Neural cell (in vitro differentiated cells): ENCODE results near the gene EXOC3L2. TPM values are rescaled to one million over a fixed set of nuclear protein-coding genes. Genes with fewer than 3 reads are reported as not detected.

Experiments
- H2AFZ ChIP-seq: fragments of 200-600, 300-800 bp; sonication (generic), shearing (Covaris generic); 2 replicates; pipeline ENCODE4 v1.6.0; 2014; ENCODE audit warnings: low read depth, mild to moderate bottlenecking, antibody characterized with exemption, low read length, moderate library complexity
- H3F3A ChIP-seq: fragments of 200-600 bp; shearing (Covaris generic); 2 replicates; pipeline ENCODE4 v1.6.1; 2016; ENCODE audit warnings: mild to moderate bottlenecking, moderate library complexity, mixed read lengths, antibody characterized with exemption, low read length; ENCODE audit not compliant: insufficient read depth, poor library complexity, severe bottlenecking
- H3K27ac ChIP-seq: fragments of 200-600, 300-800 bp; sonication (generic), shearing (Covaris generic); 2 replicates; pipeline ENCODE4 v1.5.1; 2014; ENCODE audit warnings: mild to moderate bottlenecking, low read length, moderate library complexity
- H3K27me3 ChIP-seq: fragments of 300-800, 200-600 bp; sonication (generic), shearing (Covaris generic); 2 replicates; pipeline ENCODE4 v1.6.0; 2014; ENCODE audit warnings: mild to moderate bottlenecking, low read depth, low read length, moderate library complexity; ENCODE audit not compliant: insufficient read depth
- H3K36me3 ChIP-seq: fragments of 300-800, 200-600 bp; sonication (generic), shearing (Covaris generic); 2 replicates; pipeline ENCODE4 v1.5.1; 2014; ENCODE audit warnings: mild to moderate bottlenecking, antibody characterized with exemption, low read length, moderate library complexity; ENCODE audit not compliant: insufficient read depth
- H3K4me2 ChIP-seq: fragments of 300-800, 200-600 bp; sonication (generic), shearing (Covaris generic); 2 replicates; pipeline ENCODE4 v1.6.0; 2014; ENCODE audit warnings: mild to moderate bottlenecking, low read length
- H3K4me3 ChIP-seq: fragments of 300-800, 200-600 bp; sonication (generic), shearing (Covaris generic); 2 replicates; pipeline ENCODE4 v1.5.1; 2014; ENCODE audit warnings: mild to moderate bottlenecking, low read length, moderate library complexity
- H3K79me2 ChIP-seq: fragments of 200-600 bp; shearing (Covaris generic); replicated peaks from 2 replicates; pipeline ENCODE4 v1.6.0; 2014; ENCODE audit warnings: mild to moderate bottlenecking, low read length, moderate library complexity; ENCODE audit not compliant: insufficient read depth
- H3K9ac ChIP-seq: fragments of 300-800, 200-600 bp; sonication (generic), shearing (Covaris generic); 2 replicates; pipeline ENCODE4 v1.6.1; 2016; ENCODE audit warnings: mild to moderate bottlenecking, low read length, mixed read lengths
- H3K9me2 ChIP-seq: fragments of 200-600 bp; shearing (Covaris generic); 2 replicates; pipeline ENCODE4 v1.6.1; 2016; ENCODE audit warnings: mild to moderate bottlenecking, low read length, mixed read lengths; ENCODE audit not compliant: insufficient read depth
- H3K9me3 ChIP-seq: fragments of 200-600, 300-800 bp; sonication (generic), shearing (Covaris generic); 2 replicates; pipeline ENCODE4 v1.6.1; 2016; ENCODE audit warnings: mild to moderate bottlenecking, mixed run types, low read length, moderate library complexity, mixed read lengths
- H4K20me1 ChIP-seq: fragments of 200-600 bp; shearing (Covaris generic); 2 replicates; pipeline ENCODE4 v1.6.1; 2016; ENCODE audit warnings: mild to moderate bottlenecking, mixed run types; ENCODE audit not compliant: insufficient read depth
- CTCF ChIP-seq: fragments of 450-650 bp; IDR thresholded peaks from 2 replicates; pipeline ENCODE4 v1.5.1; 2014; ENCODE audit warnings: antibody characterized with exemption, mild to moderate bottlenecking, moderate library complexity; ENCODE audit not compliant: poor library complexity, severe bottlenecking
- EP300 ChIP-seq: fragments of 450-650 bp; conservative IDR thresholded peaks from 2 replicates; pipeline ENCODE4 v1.6.1; 2014; ENCODE audit warnings: antibody characterized with exemption, mild to moderate bottlenecking, moderate library complexity; ENCODE audit not compliant: poor library complexity, severe bottlenecking
- EZH2 ChIP-seq: fragments of 200-600, 300-800 bp; shearing (Covaris generic), sonication (generic); IDR thresholded peaks from 2 replicates; pipeline ENCODE4 v1.6.1; 2014; ENCODE audit warnings: antibody characterized with exemption, low read length, borderline replicate concordance, mild to moderate bottlenecking; ENCODE audit not compliant: insufficient read depth, poor library complexity, severe bottlenecking
- MXI1 ChIP-seq: fragments of 450-650 bp; conservative IDR thresholded peaks from 2 replicates; pipeline ENCODE4 v1.6.1; 2014; ENCODE audit warnings: antibody characterized with exemption, mild to moderate bottlenecking; ENCODE audit not compliant: poor library complexity, severe bottlenecking
- POLR2AphosphoS5 ChIP-seq: IDR thresholded peaks from 2 replicates; pipeline ENCODE4 v1.6.1; 2012
- RAD21 ChIP-seq: fragments of 450-650 bp; conservative IDR thresholded peaks from 2 replicates; pipeline ENCODE4 v1.6.1; 2014; ENCODE audit warnings: antibody characterized with exemption, mild to moderate bottlenecking, moderate library complexity
- SMC3 ChIP-seq: fragments of 450-650 bp; conservative IDR thresholded peaks from 2 replicates; pipeline ENCODE4 v1.6.1; 2014; ENCODE audit warnings: antibody characterized with exemption, mild to moderate bottlenecking, moderate library complexity; ENCODE audit not compliant: poor library complexity
- TAF1 ChIP-seq: IDR thresholded peaks from 2 replicates; pipeline ENCODE4 v1.6.1; 2012; ENCODE audit warnings: low read depth
- polyA plus RNA-seq: library from polyadenylated mRNA; depleted of rRNA; stranded (reverse); fragments of >200 nt; gene quantifications from 2 replicates; pipeline ENCODE4 v1.2.3, GENCODE V29; 2014
- TF ChIP-seq, protein P1 (sequence below): IDR thresholded peaks from 2 replicates; pipeline ENCODE4 v1.6.1; 2012; ENCODE audit warnings: borderline replicate concordance

EXOC3L2 gene
- polyA plus RNA-seq, 1 donor from 2014 or later, result not detected

GRCh38 chr19:45177817-45178261, 67.4 kb downstream of the EXOC3L2 start, which contains the start of gene TRAPPC6A:
TSS of gene TRAPPC6A (minus strand) at chr19:45178237. CDS start at chr19:45178218, 19 bp downstream.
- H2AFZ ChIP-seq, result peak within 1 kb of the TSS; percentile 65
- H3K27ac ChIP-seq, result peak within 1 kb of the TSS; percentile 71
- H3K9me2 ChIP-seq, result no peaks in the 10 kb centered on the region
- peak within 1 kb of the TSS; percentile 84 for H3K4me2 ChIP-seq
- H3K9me3 ChIP-seq, result no peaks in the 10 kb centered on the region
- H3F3A ChIP-seq, result no peaks in the 10 kb centered on the region
- no peaks in the 10 kb centered on the region for H4K20me1 ChIP-seq
- TF ChIP-seq POLR2AphosphoS5, result peak; percentile 88
- TF ChIP-seq, protein P1, sequence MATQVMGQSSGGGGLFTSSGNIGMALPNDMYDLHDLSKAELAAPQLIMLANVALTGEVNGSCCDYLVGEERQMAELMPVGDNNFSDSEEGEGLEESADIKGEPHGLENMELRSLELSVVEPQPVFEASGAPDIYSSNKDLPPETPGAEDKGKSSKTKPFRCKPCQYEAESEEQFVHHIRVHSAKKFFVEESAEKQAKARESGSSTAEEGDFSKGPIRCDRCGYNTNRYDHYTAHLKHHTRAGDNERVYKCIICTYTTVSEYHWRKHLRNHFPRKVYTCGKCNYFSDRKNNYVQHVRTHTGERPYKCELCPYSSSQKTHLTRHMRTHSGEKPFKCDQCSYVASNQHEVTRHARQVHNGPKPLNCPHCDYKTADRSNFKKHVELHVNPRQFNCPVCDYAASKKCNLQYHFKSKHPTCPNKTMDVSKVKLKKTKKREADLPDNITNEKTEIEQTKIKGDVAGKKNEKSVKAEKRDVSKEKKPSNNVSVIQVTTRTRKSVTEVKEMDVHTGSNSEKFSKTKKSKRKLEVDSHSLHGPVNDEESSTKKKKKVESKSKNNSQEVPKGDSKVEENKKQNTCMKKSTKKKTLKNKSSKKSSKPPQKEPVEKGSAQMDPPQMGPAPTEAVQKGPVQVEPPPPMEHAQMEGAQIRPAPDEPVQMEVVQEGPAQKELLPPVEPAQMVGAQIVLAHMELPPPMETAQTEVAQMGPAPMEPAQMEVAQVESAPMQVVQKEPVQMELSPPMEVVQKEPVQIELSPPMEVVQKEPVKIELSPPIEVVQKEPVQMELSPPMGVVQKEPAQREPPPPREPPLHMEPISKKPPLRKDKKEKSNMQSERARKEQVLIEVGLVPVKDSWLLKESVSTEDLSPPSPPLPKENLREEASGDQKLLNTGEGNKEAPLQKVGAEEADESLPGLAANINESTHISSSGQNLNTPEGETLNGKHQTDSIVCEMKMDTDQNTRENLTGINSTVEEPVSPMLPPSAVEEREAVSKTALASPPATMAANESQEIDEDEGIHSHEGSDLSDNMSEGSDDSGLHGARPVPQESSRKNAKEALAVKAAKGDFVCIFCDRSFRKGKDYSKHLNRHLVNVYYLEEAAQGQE, result peak; percentile 50
- no peak for TF ChIP-seq SMC3
- no peaks in the 10 kb centered on the region for H3K27me3 ChIP-seq
- peak within 1 kb of the TSS; percentile 71 for H3K9ac ChIP-seq
- H3K36me3 ChIP-seq, result no peaks in the 10 kb centered on the region
- H3K79me2 ChIP-seq, result no peaks in the 10 kb centered on the region
- H3K4me3 ChIP-seq, result peak within 1 kb of the TSS; percentile 81

DNA sequence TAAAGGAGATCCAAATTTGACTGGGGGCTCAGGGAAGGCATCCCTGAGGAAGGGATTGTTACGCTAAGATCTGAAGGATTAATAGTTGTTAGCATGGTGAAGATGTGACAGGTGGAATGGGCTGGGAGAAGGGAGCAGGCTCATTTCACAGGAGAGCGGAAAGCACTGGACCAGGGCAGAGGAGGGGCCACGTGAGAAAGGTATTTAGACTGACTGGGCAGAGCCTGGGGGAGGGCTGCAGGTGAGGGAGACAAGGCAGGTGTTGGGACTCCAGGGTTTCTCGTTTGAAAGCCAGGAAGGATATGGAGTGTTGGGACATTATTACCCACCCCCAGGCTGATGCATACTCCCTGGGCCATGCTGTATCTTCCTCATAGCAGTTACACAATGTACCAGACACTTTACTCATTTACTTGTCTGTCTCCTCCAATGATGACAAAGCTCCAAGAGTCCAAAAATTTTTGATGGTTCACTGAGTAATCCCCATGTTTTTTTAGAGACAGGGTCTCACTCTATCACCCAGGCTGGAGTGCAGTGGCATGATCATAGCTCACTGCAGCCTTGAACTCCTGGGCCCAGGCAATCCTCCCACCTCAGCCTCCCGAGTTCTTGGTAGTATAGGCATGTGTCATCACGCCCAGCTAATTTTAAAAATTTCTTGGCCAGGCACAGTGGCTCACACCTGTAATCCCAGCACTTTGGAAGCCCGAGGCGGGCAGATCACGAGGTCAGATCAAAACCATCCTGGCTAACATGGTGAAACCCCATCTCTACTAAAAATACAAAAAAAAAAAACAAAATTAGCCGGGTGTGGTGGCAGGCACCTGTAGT, 69.5 kb downstream of the EXOC3L2 start:
- H3F3A ChIP-seq, result no peaks in the 10 kb centered on the region
- H3K4me3 ChIP-seq, result no peak overlapping the region
- H3K4me2 ChIP-seq, result no peak overlapping the region
- TF ChIP-seq POLR2AphosphoS5, result no peak
- TF ChIP-seq TAF1, result no peak
- TF ChIP-seq CTCF, result no peak
- no peak for TF ChIP-seq EZH2
- TF ChIP-seq RAD21, result no peak
- no peak for TF ChIP-seq SMC3
- TF ChIP-seq, protein P1, result no peak
- TF ChIP-seq EP300, result no peak
- TF ChIP-seq MXI1, result no peak
- H3K36me3 ChIP-seq, result no peaks in the 10 kb centered on the region
- H3K9me3 ChIP-seq, result no peaks in the 10 kb centered on the region
- no peak overlapping the region for H3K27ac ChIP-seq
- H3K79me2 ChIP-seq, result no peaks in the 10 kb centered on the region
- no peaks in the 10 kb centered on the region for H3K9me2 ChIP-seq
- H2AFZ ChIP-seq, result no peak overlapping the region
- no peaks in the 10 kb centered on the region for H4K20me1 ChIP-seq
- no peak overlapping the region for H3K9ac ChIP-seq
- H3K27me3 ChIP-seq, result no peaks in the 10 kb centered on the region
